Epithelial cell of esophagus (primary cell): ENCODE measurements around the gene KREMEN2.

Source experiments
- DNase-seq: peaks from one replicate; pipeline ENCODE4 v3.0.0; 2010; ENCODE audit warnings: low read depth
- H3K4me3 ChIP-seq: 2 replicates; pipeline ENCODE4 v1.5.1; 2011; ENCODE audit warnings: mild to moderate bottlenecking, low read length, control low read depth
- CTCF ChIP-seq: IDR thresholded peaks from 2 replicates; pipeline ENCODE4 v1.5.1; 2011; ENCODE audit warnings: low read depth, mild to moderate bottlenecking, low read length, control low read depth, inconsistent platforms; ENCODE audit not compliant: insufficient read depth; ENCODE audit errors: missing control alignments

KREMEN2 gene

GRCh38 chr16:2970563-2970962 lies 6.5 kb downstream of the KREMEN2 start:
- TF ChIP-seq CTCF: no peak
- H3K4me3 ChIP-seq: peak overlapping the region; percentile 47
- no peak for DNase-seq

- no peak for TF ChIP-seq CTCF
- H3K4me3 ChIP-seq: no peak overlapping the region
- DNase-seq: no peak
These were observed 7.3 kb downstream of the KREMEN2 start for GRCh38 chr16:2971134-2971984.

- no peak for DNase-seq
- no peak overlapping the region for H3K4me3 ChIP-seq
- no peak for TF ChIP-seq CTCF
These were observed 8.1 kb downstream of the KREMEN2 start for GRCh38 chr16:2971985-2972784.

GRCh38 chr16:2973093-2973492 lies 9.0 kb downstream of the KREMEN2 start:
- TF ChIP-seq CTCF: no peak
- H3K4me3 ChIP-seq: no peak overlapping the region
- DNase-seq: no peak

- no peak overlapping the region for H3K4me3 ChIP-seq
- no peak for DNase-seq
- TF ChIP-seq CTCF: no peak
These were observed 9.7 kb downstream of the KREMEN2 start for GRCh38 chr16:2973605-2974318.

GRCh38 chr16:2974319-2975056 lies 10.4 kb downstream of the KREMEN2 start:
- no peak for TF ChIP-seq CTCF
- no peak overlapping the region for H3K4me3 ChIP-seq
- no peak for DNase-seq
